ENCODE data around the gene ITPR2.
"Not testable (repeated sequence)": the region's sequence is repeated elsewhere in the genome, so short reads cannot be mapped to it uniquely, and the experiment has no call there.

ITPR2 gene

DNA sequence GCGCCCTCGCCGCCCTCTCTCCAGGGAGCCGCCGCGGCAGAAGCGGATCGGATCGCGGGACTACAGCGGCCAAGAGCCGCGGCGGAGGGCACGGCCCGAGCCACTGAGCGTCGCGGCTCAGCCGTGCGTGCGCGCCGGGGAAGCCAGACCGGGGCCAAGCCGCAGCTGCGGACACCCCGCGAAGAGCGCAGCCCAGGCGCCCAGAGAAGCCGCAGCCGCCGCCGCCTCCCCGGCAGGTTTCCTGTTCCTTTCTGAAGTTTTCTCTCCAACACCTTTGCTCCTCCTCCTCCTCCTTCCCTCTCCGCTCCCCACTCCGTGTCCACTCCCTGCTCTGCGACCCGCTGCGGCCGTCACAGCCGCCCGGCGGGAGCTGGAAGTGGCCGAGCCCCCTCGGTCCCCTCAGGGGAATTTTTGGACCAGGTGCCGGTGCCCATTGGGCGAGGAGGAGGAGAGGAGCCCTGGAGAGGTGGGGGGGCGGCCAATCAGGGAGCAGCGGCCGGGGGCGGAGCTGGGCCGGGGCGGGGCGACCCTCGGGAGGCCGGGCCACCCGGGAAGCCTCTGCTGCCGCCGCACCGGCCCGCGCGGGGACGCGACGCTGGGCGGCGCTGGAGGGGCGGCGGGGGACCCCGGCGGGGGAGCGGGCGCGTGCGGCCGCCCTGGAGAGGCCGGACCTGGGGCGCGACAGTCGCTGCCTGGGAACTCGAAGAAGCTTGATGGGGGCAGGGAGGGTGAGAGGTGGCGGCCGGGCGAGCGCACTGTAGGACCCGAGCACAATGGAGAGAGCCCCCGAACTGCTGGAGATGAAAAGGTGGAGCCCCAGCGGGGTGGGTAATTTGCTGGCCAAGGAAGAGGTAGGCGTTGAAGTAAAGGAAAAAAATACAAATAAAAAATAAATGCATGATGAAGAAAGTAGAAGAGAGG is at the start of gene ITPR2:
ITPR2 (minus strand) TSS at position 373 of the 921 bp plus-strand sequence. CDS start 413 bp downstream, outside the sequence.
- ATAC-seq, result peak; percentile 93

DNA sequence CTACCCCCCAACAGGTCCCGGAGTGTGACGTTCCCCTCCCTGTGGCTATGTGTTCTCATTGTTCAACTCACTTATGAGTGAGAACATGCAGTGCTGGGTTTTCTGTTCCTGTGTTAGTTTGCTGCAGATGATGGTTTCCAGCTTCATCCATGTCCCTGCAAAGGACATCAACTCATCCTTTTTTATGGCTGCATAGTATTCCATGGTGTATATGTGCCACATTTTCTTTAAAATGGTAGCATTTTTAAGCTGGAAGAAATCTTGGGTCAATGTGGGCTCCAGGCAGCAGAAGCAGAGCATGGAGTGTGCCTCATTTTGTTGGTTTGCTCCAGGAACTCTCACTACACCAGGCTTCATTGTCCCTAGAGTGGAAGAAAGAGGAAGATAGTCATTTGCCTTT is 47.6 kb upstream of the ITPR2 start:
- no peak for ATAC-seq

DNA sequence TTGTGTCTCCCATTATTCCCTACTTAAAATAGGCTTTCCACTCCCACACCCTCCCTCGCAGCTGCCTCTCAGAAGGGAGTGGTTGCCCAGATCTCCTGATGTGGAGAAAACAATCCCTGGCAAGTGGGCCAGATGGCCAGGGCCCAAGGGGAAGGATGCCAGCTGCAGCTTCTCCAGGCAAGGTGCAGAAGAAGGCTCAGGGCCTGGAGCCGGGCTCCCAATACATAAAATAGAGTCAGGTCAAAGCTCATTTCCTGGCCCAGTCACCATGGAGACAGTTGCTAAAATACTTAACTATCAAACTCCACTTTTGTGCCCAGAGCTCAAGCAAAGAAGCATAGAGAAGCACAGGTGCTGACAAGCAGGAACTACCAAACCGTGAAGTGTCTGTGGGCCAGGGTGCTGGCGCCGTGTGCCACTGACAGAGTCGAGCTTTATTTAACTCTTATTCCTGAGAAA is 45.7 kb upstream of the ITPR2 start:
- ATAC-seq, result no peak

DNA sequence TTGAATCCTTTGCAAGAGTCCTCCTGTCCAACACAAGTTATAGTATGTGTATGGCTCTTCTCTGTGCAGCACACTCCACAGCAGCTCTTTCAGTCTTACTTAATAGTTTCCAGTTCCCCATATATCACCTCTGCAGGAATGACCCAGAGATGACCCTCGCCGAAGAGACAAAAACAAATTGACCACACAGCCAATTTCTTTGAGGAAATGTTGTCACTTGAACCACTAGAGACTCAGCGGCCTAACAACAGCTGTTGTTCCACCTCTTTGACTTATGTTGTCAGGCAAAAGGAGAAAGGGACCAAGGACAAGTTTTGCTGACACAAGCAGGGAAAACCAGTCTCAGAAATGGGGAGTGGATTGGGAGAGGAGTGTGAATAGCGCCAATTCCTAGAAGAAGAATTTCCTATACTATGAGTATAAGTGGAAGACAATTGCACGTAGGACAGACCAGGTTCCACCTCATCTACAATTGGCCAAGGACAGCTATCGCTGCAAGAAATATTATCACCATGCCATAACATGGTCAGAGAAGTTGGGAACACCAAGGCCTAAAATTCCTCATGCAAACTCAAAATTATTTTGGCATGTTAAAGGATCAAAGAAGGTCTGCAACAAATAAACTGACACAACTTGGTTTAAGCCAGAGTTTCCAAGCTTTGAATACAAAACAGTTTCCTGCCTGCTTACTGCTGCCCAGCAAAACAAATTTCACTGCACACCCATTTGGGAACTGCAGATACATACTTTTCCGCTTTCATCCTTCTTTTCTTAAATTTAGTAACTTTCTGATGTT is 41.7 kb upstream of the ITPR2 start:
- ATAC-seq, result no peak

DNA sequence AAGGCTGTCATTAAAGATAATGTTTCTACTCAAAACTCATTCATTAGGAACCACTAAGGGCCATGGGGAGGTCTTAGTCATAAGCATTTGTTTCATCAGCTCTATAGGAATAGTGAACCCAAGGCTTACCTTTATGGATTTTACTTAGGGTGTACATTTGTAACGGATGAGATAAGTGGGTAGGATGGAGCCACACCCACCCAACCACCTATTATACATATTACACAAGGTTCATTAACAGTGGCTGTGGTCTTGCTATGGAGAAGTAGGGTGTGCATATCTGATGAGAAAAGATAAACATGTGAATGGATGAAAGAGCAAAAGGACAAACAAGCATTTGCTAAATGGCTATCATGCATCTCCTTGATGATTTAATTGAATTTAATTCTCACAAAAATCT is 39.6 kb upstream of the ITPR2 start:
- ATAC-seq, result no peak

DNA sequence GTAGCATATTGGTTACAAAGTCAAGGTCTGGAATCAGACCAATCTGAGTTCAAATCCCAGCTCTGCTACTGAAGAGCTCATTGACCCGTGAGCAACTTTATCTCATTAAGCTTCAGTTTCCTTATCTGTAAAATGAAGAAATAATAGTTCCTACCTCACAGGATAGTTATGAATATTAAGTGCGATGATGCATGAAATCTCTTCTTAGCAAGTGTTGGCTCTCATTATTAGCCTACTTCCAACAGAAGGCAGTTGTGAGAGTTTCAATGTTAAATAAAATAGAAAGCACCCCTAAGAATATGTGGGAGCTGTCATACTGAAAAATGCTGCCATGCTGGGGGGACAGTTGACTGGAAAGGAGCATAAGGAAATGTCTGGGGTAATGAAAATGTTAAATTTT is 39.0 kb upstream of the ITPR2 start:
- ATAC-seq, result no peak

DNA sequence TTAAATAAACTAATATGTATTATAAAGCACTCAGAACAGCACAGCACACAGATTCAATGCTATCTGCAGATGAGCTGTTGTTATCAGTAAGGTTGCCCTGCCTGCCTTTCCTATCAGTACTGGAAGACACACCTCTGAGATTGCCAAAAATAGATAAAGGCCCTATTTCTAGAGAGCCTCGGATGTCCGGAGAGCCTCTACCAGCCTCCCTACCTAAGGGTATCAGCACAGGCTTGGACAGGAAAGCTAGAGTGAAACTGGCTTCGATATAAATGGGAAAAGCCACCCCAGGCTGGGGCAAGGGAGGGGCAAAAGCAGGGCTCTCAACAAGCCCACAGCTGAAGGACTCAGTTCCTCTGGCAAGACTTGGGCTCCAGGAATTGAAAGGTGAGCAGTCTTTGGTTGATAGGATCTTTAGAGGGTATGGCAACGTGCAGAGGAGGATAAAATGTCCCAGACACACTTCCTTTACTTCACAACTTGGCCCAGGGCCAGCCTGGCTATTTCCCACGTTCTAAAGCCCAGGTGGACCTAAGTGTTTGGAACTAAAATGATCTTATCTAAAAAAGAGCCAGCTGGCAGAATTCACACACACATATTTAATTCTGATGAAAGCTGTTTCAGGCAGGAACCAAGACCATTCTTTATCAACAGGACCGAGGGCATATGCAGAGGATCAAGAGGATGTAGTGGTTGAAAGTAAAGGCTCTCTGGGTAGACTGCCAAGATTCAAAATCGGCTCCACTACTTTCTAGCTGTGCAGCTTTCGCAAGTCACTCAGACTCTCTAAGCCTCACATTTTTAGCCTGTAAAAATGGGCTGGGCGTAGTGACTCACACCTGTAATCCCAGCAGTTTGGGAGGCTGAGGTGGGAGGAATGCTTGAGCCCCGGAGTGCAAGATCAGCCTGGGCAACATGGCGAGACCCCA is 37.8 kb upstream of the ITPR2 start:
- no peak for ATAC-seq

DNA sequence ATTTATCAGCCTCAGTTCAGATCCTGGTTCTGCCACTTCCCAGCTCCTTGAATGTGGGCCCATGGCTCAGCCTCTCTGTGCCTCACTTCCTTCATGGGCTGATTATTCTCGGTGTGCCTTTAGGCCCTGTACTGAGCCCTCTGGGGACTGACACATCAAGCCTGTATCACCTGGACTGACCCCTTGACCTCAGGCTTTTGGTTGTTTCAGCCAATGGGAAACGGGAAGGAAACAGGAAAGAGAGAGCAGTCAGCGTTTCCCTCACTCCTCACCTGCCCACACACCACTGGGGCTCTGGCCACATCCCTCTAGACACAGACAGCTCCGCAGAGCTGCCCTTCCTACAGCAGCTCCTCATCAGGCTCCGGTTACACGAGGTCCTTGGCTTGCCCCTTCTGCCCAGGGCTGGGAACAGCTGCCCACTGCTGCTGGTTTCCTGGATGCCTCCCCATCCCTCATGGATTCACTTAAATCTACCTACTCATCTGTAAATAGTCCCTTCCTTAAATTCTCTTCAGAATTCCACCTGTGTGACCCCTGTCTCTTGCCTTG is 37.0 kb upstream of the ITPR2 start:
- no peak for ATAC-seq

DNA sequence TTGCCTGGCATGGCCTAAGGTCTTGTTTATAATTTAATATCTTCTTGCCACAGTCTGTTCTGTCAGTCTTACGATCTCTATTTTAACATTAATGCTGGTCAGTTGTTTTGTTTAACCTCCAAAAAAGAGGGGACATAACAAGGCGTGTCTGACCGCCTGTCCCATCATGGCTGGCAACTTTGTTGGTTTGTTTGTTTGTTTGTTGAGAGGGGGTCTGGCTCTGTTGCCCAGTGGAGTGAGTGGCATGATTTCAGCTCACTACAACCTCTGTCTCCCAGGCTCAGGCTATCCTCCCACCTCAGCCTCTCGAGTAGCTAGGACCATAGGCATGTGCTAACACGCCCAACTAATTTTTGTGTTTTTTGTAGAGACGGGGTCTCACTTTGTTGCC is 36.1 kb upstream of the ITPR2 start:
- no peak for ATAC-seq

DNA sequence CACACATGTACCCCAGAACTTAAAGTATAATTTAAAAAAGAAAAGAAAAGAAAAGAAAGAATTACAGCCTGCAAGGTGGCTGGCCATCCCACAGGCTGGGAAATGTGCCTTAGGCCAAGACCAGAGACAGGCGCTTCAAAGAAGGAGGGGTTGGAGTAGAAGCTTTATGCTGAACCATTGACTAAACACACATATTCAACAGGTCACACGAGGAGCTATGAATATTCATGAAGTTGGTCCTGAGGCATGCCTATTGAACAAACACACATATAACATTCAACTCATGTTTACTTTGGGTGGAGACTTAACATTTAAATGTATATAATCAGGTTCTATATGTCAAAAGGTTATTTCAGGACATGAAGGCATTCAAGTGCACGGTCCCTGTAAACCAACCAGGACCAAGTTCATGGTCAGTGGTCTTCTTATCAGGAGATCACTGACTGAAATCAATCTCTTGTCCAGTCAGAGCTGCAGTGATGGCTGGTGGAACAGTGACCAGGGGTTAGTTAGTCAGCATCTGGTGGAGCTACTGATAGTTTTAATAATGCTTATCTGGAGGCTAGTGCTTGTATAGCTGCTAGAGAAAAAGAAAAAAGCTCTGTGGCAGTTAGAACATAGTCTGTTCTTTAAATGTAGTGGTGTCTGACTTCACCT is 35.6 kb upstream of the ITPR2 start:
- ATAC-seq, result no peak

DNA sequence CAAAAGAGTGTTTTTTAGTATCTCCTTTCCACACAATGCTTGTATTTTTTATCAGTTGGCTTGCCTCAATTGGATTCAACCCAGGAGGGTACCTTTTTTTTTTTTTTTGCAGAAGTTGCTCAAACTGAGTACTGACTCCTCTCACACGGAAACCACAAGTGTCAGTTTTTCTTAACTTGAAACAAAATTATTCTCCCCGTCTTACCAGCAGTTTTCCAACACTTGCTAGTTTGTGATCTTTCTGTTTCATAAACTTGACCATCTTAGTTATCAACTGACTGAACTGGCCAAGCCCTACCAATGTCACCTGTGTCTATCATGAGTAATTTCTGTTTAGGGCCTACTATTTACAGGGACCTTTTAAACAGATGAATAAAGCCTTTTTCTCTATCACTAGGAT is 34.1 kb upstream of the ITPR2 start:
- ATAC-seq, result peak in 1 of 2 donors; percentile 20

DNA sequence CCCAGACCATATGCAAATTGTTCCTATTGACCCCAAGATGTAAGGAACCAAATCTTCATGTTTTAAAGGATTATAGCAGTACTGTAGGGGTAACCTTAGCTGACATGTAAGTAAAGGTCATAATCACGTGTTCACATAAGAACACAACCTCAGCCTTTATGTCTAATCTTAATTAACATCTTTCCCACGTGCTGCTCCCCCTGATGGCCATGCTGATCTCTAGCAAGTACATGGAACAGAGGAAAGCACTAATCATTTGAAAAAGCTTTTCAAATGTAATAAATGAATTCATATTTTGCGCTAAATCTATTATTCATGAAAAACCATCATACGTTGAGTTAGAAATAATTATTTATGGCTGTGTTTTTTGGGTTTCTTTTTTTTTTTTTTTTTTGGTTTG is 30.5 kb upstream of the ITPR2 start:
- no peak for ATAC-seq

DNA sequence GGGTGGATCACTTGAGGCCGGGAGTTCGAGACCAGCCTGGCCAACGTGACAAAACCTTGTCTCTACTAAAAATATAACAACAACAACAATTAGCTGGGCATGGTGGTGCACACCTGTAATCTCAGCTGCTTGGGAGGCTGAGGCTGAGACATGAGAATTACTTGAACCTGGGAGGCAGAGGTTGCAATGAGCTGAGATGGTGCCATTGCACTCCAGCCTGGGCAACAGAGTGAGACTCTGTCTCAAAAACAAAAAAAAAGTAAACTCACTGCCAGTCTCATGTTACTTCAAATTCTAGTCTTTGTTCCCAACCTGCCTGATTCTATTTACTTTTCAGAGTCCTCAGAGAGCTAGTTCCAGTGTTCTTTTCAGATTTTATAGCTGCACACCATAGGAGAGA is 29.8 kb upstream of the ITPR2 start:
- ATAC-seq, result not testable (repeated sequence)

DNA sequence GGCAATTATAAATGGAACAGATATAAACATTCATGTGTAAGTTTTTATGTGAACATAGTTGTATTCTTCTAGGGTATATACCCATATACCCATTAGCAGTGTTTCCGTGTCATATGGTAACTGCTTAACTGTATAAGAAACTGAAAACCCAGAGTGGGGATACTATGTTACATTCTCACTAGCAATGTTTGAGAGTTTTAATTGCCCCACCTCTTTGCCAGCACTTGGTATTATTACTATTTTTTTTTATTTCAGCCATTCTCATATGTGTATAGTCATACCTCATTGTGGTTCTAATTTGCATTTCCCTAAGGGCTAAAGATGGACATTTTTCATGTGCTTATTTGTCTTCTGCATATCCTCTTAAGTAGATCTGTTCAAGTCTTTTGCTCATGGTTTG is 28.7 kb upstream of the ITPR2 start:
- no peak for ATAC-seq

DNA sequence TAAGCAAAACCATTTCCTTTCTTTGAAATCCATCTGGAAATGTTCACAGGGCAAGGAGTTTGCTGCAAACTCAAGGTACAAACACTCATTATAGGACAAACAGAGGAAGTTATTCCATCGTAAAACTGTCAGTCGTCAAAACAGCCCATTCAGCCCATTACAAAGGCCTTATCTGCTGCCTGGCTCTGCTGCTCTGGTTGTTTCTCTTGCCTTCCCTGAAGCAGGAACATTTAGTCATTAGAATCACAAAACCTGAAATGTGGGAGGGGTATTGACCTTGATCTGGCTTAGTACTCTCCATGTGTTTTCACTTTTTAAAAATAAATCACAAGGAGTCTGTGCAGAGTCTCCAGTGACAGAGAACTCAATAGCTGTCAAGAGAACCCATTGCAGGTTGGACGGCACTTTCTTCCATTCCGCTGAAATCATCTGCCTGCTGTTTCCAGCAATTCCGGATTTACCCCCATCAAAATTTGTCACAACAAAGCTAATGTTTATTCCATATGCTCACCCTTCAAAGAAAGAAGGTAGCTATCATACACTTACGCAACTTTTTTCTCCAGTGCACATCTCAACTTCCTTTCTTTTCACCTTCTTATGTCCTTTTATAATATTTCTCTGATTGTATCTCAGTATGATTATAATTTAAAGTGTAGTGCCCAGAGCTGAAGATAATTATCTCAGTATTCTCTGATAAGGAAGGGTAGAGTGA is 24.6 kb upstream of the ITPR2 start:
- no peak for ATAC-seq

DNA sequence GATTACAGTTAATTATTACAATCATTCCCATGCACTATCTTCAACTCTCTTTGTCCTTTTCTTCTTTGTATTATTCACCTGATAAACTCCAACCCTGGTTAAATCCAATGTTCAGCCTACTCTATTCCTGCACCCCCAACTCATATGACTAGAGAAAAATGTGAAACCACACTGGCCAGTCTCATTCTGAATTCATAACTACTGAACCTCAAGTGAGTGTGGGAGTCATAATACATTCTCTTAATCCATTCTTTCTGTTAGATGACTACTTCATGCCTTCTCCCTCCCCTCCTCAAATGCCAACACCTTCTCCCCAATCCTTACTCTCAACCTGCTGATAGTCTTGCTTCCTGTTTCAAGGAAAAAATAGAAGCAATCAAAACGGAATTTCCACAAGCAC is 22.3 kb upstream of the ITPR2 start:
- ATAC-seq, result no peak

DNA sequence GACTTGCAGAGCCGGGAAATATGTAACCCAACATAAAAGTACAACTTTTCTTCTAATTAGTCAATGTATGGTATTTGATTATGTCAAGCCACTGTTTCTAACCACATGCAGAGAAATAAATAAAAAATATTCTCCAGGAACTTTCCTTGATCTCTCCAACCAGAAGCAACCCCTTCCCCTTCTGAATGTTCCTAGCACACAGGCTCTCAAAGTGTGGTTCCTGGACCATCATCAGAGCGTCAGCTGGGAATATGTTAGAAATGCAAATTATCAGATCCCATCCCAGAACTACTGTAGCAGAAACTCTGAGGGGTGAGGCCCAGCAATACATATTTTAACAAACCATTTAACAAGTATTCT is 21.0 kb upstream of the ITPR2 start:
- no peak for ATAC-seq

DNA sequence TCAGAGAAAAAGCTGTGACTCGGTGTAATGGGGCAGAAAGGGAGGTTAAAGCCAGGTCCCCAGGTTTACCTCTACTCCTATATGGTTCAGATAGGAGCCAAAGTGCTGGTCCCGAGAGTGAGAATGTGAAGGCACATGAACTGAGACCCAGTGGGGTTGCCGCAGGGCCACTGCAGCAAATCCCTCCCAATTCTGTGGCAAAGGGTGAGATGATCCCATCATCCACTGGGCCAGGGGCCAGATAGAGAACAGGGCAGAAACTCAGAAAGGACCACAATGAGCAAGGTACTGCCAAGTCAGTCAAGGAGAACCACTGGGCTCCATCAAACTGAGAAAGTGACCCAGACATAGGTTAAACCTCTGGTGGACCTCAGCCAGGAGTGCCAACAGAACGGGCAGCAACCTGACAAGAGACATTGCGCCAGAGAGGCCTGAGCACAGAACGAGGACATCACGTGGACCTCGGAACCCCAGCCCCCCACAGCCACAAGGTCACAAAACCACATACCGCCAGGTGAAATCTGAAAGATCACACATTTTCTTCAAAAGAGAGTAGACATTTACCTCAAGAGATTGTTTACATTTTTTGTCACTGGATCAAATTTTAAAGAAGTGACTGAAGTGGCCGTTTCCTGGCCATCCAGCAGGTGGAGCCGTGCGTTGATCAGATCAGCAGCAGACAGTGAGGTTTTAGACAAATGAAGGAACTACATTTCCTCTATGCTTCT is 20.5 kb upstream of the ITPR2 start:
- ATAC-seq, result peak; percentile 73 to 82

DNA sequence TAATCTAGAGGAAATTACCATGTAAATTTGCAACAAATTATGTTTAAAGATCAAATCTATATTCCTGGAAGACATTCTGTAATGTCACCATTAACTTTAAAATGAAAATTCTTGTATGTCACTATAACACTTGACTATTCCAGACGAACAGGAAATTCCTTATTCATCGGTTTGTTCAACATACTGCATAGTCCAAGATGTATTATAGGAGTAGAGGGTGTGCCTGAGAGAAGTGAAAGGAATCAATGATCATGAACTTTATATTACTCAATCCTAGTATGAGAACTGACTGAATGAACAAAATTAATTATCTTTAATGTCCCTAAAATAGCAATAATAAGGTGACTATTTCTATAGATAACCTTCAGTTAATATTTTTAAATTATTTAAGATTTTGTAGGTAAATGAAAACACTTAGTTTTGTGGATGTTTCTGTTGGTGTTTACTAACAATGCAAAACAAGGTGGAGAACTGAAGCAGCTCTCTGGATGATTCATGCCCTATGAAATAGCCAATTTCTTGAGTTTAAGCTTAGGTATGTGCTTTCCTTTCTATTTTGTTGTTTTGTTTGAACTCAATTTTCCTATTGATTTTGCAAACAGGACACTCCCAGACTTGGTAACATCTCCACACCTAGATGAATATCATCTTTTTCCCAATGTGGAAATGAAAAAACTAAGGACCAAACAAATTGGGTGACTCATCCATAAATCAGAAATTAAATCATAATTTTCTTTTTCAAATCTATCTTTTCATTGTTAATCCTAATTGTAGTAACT is 18.2 kb upstream of the ITPR2 start:
- ATAC-seq, result no peak

All from activated CD4-positive, CD25-positive, alpha-beta regulatory T cell treated with anti-CD3 and anti-CD28 coated beads, Interleukin-2, amount 50 U/mL, for 24 hours (primary cell).